Heart left ventricle (tissue), 16 donors: ENCODE results near the gene HS6ST3. TPM values are rescaled to one million over a fixed set of nuclear protein-coding genes. Genes with fewer than 3 reads are reported as not detected.

Experiments used
- ATAC-seq, 4 donors: fragments of 200-7000 bp; cut with Tn5 transposase; one replicate each; pipeline ENCODE4 v1.9.1; 2020 to 2022; ENCODE audit warnings: moderate library complexity in 4 of 4, mild to moderate bottlenecking in 3 of 4, moderate number of reproducible peaks in 1 of 4
- DNase-seq, 5 donors: peaks; one replicate each; pipeline ENCODE4 v3.0.0-alpha.2; 2020
- H3K27ac ChIP-seq, 12 donors: fragments of 200-600 bp; sonication (generic) in 4 of 12; one replicate each; pipeline versions ENCODE4 v1.5.0 to v1.8.0; 2016 to 2022; ENCODE audit warnings: mild to moderate bottlenecking in 2 of 12
- H3K27me3 ChIP-seq, 9 donors: fragments of 200-600 bp; sonication (generic) in 2 of 9; one replicate each; pipeline versions ENCODE4 v1.5.1 to v1.8.0; 2016 to 2022; ENCODE audit warnings: mild to moderate bottlenecking in 3 of 9
- H3K36me3 ChIP-seq, 9 donors: fragments of 200-600 bp; sonication (generic) in 2 of 9; one replicate each; pipeline versions ENCODE4 v1.5.0 to v1.8.0; 2018 to 2022; ENCODE audit warnings: mild to moderate bottlenecking in 2 of 9
- H3K4me1 ChIP-seq, 12 donors: fragments of 200-600 bp; sonication (generic) in 4 of 12; one replicate each; pipeline versions ENCODE4 v1.5.0 to v1.8.0; 2016 to 2022; ENCODE audit warnings: mild to moderate bottlenecking in 3 of 12
- H3K4me3 ChIP-seq, 12 donors: fragments of 200-600 bp; sonication (generic) in 4 of 12; one replicate each; pipeline versions ENCODE4 v1.5.0 to v1.8.0; 2017 to 2022; ENCODE audit warnings: mild to moderate bottlenecking in 9 of 12, moderate library complexity in 4 of 12
- H3K9me3 ChIP-seq, 12 donors: fragments of 200-600 bp; sonication (generic) in 4 of 12; one replicate each; pipeline versions ENCODE4 v1.5.0 to v1.8.0; 2016 to 2022; ENCODE audit warnings: mild to moderate bottlenecking in 1 of 12
- POLR2A ChIP-seq, 2 donors: fragments of 450-650 bp; IDR thresholded peaks; one replicate each; pipeline ENCODE4 v1.6.1; 2017; ENCODE audit warnings: antibody characterized with exemption in 2 of 2, mild to moderate bottlenecking in 2 of 2, moderate library complexity in 2 of 2
- WGBS, 4 donors: extraction: QIAGEN DNeasy Blood & Tissue Kit in 2 of 4; methylation state at CpG; one replicate each; pipeline versions ENCODE4 v1.1.5 to v1.1.7; 2013 to 2018; 5-methylcytosine and 5-hydroxymethylcytosine counted together
- intact Hi-C, 10 donors: fragments of 100-400 bp; cut with DNase I; formaldehyde crosslinking; loops; one replicate each; pipeline versions ENCODE4 v1.11.1 to v1.14.2; 2022
- polyA plus RNA-seq, 2 donors: library from polyadenylated mRNA; stranded (reverse); fragments of 200-250 nt; gene quantifications; one replicate each; pipeline ENCODE4 v1.2.3, GENCODE V29; 2013
- total RNA-seq, 9 donors: library from RNA; depleted of rRNA in 2 of 9; stranded (reverse); fragments of >200 nt in 2 of 9; fragmentation: NEBNext Ultra II Directional in 3 of 9; extraction: Animal tissue kit (Norgen Biotek cat#: 25700) in 3 of 9; gene quantifications; one replicate each; pipeline versions ENCODE4 v1.1.0 to v1.2.4, GENCODE V29; 2016 to 2023
- TF ChIP-seq, protein P1 (sequence below), 12 donors: fragments of 200-600 bp; sonication (generic) in 4 of 12; IDR thresholded peaks; one replicate each; pipeline versions ENCODE4 v1.5.0 to v1.8.0; 2018 to 2022; ENCODE audit warnings: antibody characterized with exemption in 12 of 12, mild to moderate bottlenecking in 5 of 12
- donor health status: ischemic (EF 13 %, LVEDD 7.1; RV severe dilation, severe dysfunction).
- donor health status: healthy with polysubstance abuse.
- donor health status: DM: no; HTN: yes; CAD: no.
- donor health status: DM: no; HTN: no; CAD: no.
- donor health status: ischemic (EF 25% LVEDD 6.9; RV normal size, moderate dysfunction).
- donor health status: ischemic (EF 25% LVEDD 5.7; RV mildly dilated, moderate dysfunction).
- donor health status: healthy.
- donor health status: DM: yes; HTN: yes; CAD: no.
- donor health status: ischemic (EF 35%, LVEDD 5.7; RV mildly dilated, moderate dysfunction).
- donor health status: nonischemic (EF 11% LVEDD 7.7; RV severe dilation, severe dysfunction).
- donor health status: DM: yes; HTN: yes; CAD: no.
- donor health status: PGD.
- donor health status: ischemic (EF 29% LVEDD 5.4; RV normal size, mild dysfunction).
- donor health status: nonischemic (EF 23%, LVEDD 6.1; RV moderate dilation, normal function).

Gene HS6ST3
- total and polyA plus RNA-seq, 11 donors, result 0.01 to 5.2 (median 1.2) TPM

DNA sequence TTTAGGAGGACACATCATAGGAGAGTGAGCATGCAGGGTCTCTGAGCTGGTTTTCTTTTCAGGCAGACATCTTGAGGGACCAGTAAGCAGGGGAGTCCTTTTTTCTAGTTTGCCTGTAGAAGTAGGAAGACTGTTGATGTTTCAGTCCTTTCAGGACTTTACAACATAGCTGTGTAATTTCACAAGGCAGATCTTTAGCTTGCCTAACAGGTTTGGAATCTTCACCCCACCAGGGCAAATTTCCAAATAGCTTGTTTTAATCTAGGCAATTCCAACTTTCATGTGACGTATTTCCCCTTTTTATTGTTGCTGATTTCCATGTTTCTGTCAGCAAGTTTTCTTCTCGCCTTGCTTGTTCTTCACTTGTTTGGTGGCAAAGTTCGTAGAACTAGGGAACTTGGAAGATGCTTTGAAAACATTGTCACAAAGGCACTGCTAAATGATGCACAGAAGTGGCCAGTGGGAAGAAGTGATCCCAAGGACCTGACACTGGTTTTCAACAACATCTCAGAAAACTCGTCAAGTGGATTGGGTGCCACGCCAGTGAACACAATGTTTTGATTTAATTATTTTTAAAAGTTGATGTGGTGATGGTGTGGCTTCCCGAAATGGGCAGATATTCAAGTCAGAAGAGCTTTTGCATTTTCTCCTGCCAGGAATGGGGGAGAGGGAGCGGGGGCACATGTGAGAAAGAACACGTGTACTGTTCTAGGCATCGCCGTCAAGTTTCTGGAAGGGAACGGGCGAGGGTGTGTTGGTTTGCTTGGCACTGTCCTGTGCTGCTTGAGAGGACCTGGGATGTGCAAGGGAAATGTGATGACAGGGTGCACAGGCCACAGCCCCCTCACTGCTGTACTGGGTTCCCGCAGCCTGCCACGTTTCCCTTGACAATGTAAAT is 485.8 kb downstream of the HS6ST3 start:
- ATAC-seq (no peak), DNase-seq (no peak)
- no peaks in the 10 kb centered on the region for H3K36me3 ChIP-seq
- 69 to 73% (median 72%) methylated on average over 14 of the region's 14 CpGs for WGBS, 4 donors
- no peaks in the 10 kb centered on the region for H3K4me1 ChIP-seq
- no peaks in the 10 kb centered on the region for H3K27me3 ChIP-seq
- no peaks in the 10 kb centered on the region for H3K9me3 ChIP-seq
- H3K27ac ChIP-seq, result no peak overlapping the region
- no peak overlapping the region for H3K4me3 ChIP-seq
- intact Hi-C loops, result no loop called here
- no peak for TF ChIP-seq POLR2A (IDR thresholded peaks at IDR 0.05)
- TF ChIP-seq, protein P1, sequence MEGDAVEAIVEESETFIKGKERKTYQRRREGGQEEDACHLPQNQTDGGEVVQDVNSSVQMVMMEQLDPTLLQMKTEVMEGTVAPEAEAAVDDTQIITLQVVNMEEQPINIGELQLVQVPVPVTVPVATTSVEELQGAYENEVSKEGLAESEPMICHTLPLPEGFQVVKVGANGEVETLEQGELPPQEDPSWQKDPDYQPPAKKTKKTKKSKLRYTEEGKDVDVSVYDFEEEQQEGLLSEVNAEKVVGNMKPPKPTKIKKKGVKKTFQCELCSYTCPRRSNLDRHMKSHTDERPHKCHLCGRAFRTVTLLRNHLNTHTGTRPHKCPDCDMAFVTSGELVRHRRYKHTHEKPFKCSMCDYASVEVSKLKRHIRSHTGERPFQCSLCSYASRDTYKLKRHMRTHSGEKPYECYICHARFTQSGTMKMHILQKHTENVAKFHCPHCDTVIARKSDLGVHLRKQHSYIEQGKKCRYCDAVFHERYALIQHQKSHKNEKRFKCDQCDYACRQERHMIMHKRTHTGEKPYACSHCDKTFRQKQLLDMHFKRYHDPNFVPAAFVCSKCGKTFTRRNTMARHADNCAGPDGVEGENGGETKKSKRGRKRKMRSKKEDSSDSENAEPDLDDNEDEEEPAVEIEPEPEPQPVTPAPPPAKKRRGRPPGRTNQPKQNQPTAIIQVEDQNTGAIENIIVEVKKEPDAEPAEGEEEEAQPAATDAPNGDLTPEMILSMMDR (IDR thresholded peaks at IDR 0.05), result no peak

DNA sequence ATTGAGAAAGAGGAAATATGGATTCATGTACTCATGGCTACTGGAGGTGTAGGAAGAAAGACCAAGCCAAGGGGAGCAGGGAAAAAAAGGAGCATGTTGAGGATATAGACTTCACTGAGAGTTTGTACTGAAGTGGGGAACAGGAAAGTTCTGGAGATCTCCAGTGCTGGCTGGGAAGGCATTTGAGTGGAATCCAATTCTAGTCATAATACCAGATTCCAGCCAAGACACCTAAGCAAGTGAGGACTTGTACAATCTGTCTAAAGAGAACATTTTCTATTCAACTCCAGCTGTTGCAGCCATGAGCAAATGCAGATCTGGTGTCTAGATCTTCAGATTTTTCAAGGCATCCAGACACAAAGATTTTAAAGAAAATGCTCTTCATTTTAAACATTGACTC is 491.8 kb downstream of the HS6ST3 start:
- intact Hi-C loops, result no loop called here
- Histone ChIP-seq H3K4me3 (no peak overlapping the region), H3K36me3 (no peaks in the 10 kb centered on the region), H3K4me1 (no peaks in the 10 kb centered on the region), H3K27me3 (no peaks in the 10 kb centered on the region), H3K9me3 (peaks cover 0 to 10% (median under 1%) of the 10 kb centered on the region in 12 donors), H3K27ac (no peak overlapping the region)
- DNase-seq (no peak), ATAC-seq (no peak)
- TF ChIP-seq, protein P1 (IDR thresholded peaks at IDR 0.05), result no peak
- TF ChIP-seq POLR2A (IDR thresholded peaks at IDR 0.05), result no peak

DNA sequence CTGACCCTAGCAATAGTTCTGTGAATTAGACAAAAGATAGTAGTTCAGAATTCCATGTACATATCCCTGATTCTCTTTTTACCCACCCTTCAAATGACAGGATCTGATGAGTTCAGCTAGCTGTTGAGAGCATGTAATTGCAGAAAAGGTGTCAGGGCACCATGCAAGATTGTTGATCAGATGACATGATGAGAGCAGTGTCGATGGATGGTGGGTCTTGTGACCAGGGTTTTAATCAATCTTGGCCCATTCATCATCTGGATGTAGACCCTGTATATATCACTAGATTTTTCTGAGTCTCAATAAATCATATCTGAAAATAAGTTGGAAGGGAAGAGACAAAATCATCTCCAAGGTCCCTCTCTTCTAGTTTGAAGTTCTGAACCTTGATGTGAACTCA is 525.3 kb downstream of the HS6ST3 start:
- H3K27ac ChIP-seq, result no peak overlapping the region
- ATAC-seq, result no peak
- H3K9me3 ChIP-seq, result peaks cover 0 to 4% (median 0%) of the 10 kb centered on the region in 12 donors
- H3K4me3 ChIP-seq, result no peak overlapping the region
- TF ChIP-seq, protein P1 (IDR thresholded peaks at IDR 0.05), result no peak
- TF ChIP-seq POLR2A (IDR thresholded peaks at IDR 0.05), result no peak
- 65 to 79% (median 77%) methylated on average over 1 of the region's 1 CpG for WGBS, 4 donors
- intact Hi-C loops, result no loop called here
- no peaks in the 10 kb centered on the region for H3K36me3 ChIP-seq
- no peaks in the 10 kb centered on the region for H3K27me3 ChIP-seq
- H3K4me1 ChIP-seq, result no peaks in the 10 kb centered on the region
- DNase-seq, result no peak

DNA sequence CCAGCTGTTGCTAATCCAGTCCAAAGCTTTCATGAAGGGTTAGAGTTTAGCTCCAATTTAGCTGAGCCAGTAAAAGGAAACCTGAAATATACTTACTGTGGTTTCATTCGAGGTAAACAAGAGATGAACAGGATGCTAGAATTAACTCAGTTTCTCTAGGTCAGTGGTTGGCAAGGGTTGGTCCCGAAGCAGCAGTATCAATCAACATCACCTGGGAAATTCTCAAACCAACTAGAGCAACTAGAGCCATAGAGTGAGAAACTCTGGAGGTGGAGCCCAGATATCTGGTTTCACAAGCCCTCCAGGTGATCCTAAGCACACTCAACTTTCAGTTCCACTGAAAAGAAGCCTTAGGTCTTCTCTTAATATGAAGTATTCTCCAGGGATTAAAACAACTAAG is 527.6 kb downstream of the HS6ST3 start:
- WGBS, 4 donors, result 70 to 77% (median 76%) methylated on average over 2 of the region's 2 CpGs
- ATAC-seq (no peak), DNase-seq (no peak)
- TF ChIP-seq, protein P1 (IDR thresholded peaks at IDR 0.05), result no peak
- TF ChIP-seq POLR2A (IDR thresholded peaks at IDR 0.05), result no peak
- intact Hi-C loops, result no loop called here
- Histone ChIP-seq H3K4me1 (no peaks in the 10 kb centered on the region), H3K27me3 (no peaks in the 10 kb centered on the region), H3K4me3 (no peak overlapping the region), H3K9me3 (no peaks in the 10 kb centered on the region), H3K27ac (no peak overlapping the region), H3K36me3 (no peaks in the 10 kb centered on the region)
